HEK293 (cell line): ENCODE measurements around the gene EDNRA.

ENCODE experiments used
- CTCF ChIA-PET: fragments of 350-600 bp; formaldehyde crosslinking; extraction: SDS; loops from one replicate; lab custom pipeline; 2021; ENCODE audit warnings: antibody characterized with exemption; lab: Yijun Ruan, JAX
- POLR2A ChIA-PET: fragments of 300-600 bp; formaldehyde crosslinking; extraction: SDS; loops from one replicate; lab custom pipeline; 2020; ENCODE audit warnings: antibody characterized with exemption, inconsistent platforms; lab: Yijun Ruan, JAX
- H3K27ac ChIP-seq: fragments of 200-500 bp; sonication (Bioruptor generic); 2 replicates; pipeline ENCODE4 v1.5.1; 2014; ENCODE audit warnings: low read depth, low read length, control low read depth, inconsistent platforms; ENCODE audit errors: extremely low read depth
- H3K36me3 ChIP-seq, 2 experiments: fragments of 200-500 bp in 1 of 2; sonication (Bioruptor generic) in 1 of 2; 1 replicate in 1 of 2; 2 replicates in 1 of 2; pipeline ENCODE4 v1.5.1; 2014 to 2017; ENCODE audit warnings: inconsistent platforms in 2 of 2, low read length in 2 of 2; ENCODE audit not compliant: control insufficient read depth in 2 of 2, insufficient read depth in 1 of 2
- H3K4me1 ChIP-seq: fragments of 200-500 bp; sonication (Bioruptor generic); 2 replicates; pipeline ENCODE4 v1.5.1; 2014; ENCODE audit warnings: mild to moderate bottlenecking, low read length, inconsistent platforms; ENCODE audit not compliant: control insufficient read depth, insufficient read depth
- H3K4me3 ChIP-seq: 2 replicates; pipeline ENCODE4 v1.5.1; 2011; ENCODE audit warnings: low read depth, mild to moderate bottlenecking, control low read depth, low read length, moderate library complexity
- H3K9me3 ChIP-seq: fragments of 200-500 bp; sonication (Bioruptor generic); 2 replicates; pipeline ENCODE4 v1.5.1; 2014; ENCODE audit warnings: low read depth, low read length, inconsistent platforms; ENCODE audit not compliant: control insufficient read depth, insufficient read depth
- ZFP37 ChIP-seq: fragments of 450-650 bp; formaldehyde crosslinking; IDR thresholded peaks from 2 replicates; pipeline ENCODE4 v1.5.1; 2016; ENCODE audit warnings: missing biosample characterization, missing genetic modification characterization
- ZNF112 ChIP-seq: fragments of 450-650 bp; formaldehyde crosslinking; IDR thresholded peaks from 2 replicates; pipeline ENCODE4 v1.5.0; 2017; ENCODE audit warnings: missing biosample characterization, missing genetic modification characterization
- ZNF146 ChIP-seq: fragments of 450-650 bp; formaldehyde crosslinking; IDR thresholded peaks from 2 replicates; pipeline ENCODE4 v1.5.1; 2016; ENCODE audit warnings: missing biosample characterization, missing genetic modification characterization
- ZNF24 ChIP-seq: fragments of 450-650 bp; formaldehyde crosslinking; IDR thresholded peaks from 2 replicates; pipeline ENCODE4 v1.5.1; 2016; ENCODE audit warnings: missing biosample characterization, missing genetic modification characterization
- ZNF350 ChIP-seq: fragments of 450-650 bp; formaldehyde crosslinking; IDR thresholded peaks from 2 replicates; pipeline ENCODE4 v1.5.0; 2017; ENCODE audit warnings: missing biosample characterization, mild to moderate bottlenecking, missing genetic modification characterization
- ZNF423 ChIP-seq: fragments of 450-650 bp; formaldehyde crosslinking; IDR thresholded peaks from 2 replicates; pipeline ENCODE4 v1.5.1; 2016; ENCODE audit warnings: missing biosample characterization, missing genetic modification characterization
- ZNF426 ChIP-seq: fragments of 450-650 bp; formaldehyde crosslinking; IDR thresholded peaks from 2 replicates; pipeline ENCODE4 v1.5.1; 2017; ENCODE audit warnings: missing biosample characterization, missing genetic modification characterization, mild to moderate bottlenecking, inconsistent platforms, moderate library complexity
- ZNF843 ChIP-seq: fragments of 450-650 bp; formaldehyde crosslinking; IDR thresholded peaks from 2 replicates; pipeline ENCODE4 v1.5.1; 2016; ENCODE audit warnings: missing biosample characterization, missing genetic modification characterization
- TF ChIP-seq, protein P1 (sequence below): fragments of 450-650 bp; formaldehyde crosslinking; IDR thresholded peaks from 2 replicates; pipeline ENCODE4 v1.5.1; 2016; ENCODE audit warnings: missing biosample characterization, missing genetic modification characterization, borderline replicate concordance
- TF ChIP-seq, protein P2 (sequence below): fragments of 450-650 bp; formaldehyde crosslinking; IDR thresholded peaks from 2 replicates; pipeline ENCODE4 v1.5.1; 2016; ENCODE audit warnings: missing biosample characterization, missing genetic modification characterization
- TF ChIP-seq, protein P3 (sequence below): fragments of 450-650 bp; formaldehyde crosslinking; IDR thresholded peaks from 2 replicates; pipeline ENCODE4 v1.5.1; 2016; ENCODE audit warnings: missing biosample characterization, missing genetic modification characterization, borderline replicate concordance
- TF ChIP-seq, protein P4 (sequence below): fragments of 450-650 bp; formaldehyde crosslinking; IDR thresholded peaks from 2 replicates; pipeline ENCODE4 v1.5.1; 2016; ENCODE audit warnings: missing biosample characterization, missing genetic modification characterization

EDNRA gene

DNA sequence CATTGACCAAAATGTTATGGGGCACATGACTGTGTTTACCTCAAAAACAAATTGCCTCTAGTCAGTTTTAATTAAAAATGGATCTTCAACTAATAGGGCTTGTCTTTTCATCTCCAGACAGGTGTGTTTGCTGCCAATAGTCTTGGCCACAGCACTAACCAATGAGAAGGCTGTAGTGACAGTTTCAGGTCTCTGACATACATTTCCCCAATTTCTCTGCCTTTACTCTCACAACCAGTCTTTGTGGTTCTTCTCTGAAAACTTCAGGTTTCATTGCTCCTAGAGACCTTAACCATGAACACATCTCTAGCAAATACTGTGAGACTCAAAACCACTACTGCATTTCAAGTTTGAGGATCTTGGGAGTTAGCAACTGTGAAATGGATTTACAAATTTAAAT is 3.5 kb upstream of the EDNRA start:
- Histone ChIP-seq H3K4me3 (no peak overlapping the region), H3K36me3 (no peaks in the 10 kb centered on the region), H3K27ac (no peak overlapping the region), H3K9me3 (no peaks in the 10 kb centered on the region), H3K4me1 (no peaks in the 10 kb centered on the region)
- TF ChIP-seq, protein P1, sequence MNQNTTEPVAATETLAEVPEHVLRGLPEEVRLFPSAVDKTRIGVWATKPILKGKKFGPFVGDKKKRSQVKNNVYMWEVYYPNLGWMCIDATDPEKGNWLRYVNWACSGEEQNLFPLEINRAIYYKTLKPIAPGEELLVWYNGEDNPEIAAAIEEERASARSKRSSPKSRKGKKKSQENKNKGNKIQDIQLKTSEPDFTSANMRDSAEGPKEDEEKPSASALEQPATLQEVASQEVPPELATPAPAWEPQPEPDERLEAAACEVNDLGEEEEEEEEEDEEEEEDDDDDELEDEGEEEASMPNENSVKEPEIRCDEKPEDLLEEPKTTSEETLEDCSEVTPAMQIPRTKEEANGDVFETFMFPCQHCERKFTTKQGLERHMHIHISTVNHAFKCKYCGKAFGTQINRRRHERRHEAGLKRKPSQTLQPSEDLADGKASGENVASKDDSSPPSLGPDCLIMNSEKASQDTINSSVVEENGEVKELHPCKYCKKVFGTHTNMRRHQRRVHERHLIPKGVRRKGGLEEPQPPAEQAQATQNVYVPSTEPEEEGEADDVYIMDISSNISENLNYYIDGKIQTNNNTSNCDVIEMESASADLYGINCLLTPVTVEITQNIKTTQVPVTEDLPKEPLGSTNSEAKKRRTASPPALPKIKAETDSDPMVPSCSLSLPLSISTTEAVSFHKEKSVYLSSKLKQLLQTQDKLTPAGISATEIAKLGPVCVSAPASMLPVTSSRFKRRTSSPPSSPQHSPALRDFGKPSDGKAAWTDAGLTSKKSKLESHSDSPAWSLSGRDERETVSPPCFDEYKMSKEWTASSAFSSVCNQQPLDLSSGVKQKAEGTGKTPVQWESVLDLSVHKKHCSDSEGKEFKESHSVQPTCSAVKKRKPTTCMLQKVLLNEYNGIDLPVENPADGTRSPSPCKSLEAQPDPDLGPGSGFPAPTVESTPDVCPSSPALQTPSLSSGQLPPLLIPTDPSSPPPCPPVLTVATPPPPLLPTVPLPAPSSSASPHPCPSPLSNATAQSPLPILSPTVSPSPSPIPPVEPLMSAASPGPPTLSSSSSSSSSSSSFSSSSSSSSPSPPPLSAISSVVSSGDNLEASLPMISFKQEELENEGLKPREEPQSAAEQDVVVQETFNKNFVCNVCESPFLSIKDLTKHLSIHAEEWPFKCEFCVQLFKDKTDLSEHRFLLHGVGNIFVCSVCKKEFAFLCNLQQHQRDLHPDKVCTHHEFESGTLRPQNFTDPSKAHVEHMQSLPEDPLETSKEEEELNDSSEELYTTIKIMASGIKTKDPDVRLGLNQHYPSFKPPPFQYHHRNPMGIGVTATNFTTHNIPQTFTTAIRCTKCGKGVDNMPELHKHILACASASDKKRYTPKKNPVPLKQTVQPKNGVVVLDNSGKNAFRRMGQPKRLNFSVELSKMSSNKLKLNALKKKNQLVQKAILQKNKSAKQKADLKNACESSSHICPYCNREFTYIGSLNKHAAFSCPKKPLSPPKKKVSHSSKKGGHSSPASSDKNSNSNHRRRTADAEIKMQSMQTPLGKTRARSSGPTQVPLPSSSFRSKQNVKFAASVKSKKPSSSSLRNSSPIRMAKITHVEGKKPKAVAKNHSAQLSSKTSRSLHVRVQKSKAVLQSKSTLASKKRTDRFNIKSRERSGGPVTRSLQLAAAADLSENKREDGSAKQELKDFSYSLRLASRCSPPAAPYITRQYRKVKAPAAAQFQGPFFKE (tag by site-specific recombination): no peak
- TF ChIP-seq ZNF146 (no peak), ZNF24 (tag by site-specific recombination) (no peak), ZNF350 (no peak), ZNF843 (tag by site-specific recombination) (no peak), ZNF112 (tag by site-specific recombination) (no peak)
- TF ChIP-seq, protein P2, sequence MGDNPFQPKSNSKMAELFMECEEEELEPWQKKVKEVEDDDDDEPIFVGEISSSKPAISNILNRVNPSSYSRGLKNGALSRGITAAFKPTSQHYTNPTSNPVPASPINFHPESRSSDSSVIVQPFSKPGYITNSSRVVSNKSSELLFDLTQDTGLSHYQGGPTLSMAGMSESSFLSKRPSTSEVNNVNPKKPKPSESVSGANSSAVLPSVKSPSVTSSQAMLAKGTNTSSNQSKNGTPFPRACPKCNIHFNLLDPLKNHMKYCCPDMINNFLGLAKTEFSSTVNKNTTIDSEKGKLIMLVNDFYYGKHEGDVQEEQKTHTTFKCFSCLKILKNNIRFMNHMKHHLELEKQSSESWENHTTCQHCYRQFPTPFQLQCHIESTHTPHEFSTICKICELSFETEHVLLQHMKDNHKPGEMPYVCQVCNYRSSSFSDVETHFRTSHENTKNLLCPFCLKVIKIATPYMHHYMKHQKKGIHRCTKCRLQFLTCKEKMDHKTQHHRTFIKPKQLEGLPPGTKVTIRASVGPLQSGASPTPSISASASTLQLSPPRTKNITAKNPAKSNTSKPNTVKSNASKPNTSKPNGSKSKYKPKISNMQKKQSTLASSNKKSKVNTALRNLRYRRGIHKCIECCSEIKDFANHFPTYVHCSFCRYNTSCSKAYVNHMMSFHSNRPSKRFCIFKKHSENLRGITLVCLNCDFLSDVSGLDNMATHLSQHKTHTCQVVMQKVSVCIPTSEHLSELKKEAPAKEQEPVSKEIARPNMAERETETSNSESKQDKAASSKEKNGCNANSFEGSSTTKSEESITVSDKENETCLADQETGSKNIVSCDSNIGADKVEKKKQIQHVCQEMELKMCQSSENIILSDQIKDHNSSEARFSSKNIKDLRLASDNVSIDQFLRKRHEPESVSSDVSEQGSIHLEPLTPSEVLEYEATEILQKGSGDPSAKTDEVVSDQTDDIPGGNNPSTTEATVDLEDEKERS (tag by site-specific recombination): no peak
- TF ChIP-seq, protein P3, sequence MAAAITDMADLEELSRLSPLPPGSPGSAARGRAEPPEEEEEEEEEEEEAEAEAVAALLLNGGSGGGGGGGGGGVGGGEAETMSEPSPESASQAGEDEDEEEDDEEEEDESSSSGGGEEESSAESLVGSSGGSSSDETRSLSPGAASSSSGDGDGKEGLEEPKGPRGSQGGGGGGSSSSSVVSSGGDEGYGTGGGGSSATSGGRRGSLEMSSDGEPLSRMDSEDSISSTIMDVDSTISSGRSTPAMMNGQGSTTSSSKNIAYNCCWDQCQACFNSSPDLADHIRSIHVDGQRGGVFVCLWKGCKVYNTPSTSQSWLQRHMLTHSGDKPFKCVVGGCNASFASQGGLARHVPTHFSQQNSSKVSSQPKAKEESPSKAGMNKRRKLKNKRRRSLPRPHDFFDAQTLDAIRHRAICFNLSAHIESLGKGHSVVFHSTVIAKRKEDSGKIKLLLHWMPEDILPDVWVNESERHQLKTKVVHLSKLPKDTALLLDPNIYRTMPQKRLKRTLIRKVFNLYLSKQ (tag by site-specific recombination): no peak
- POLR2A ChIA-PET: no interaction called here
- CTCF ChIA-PET: no interaction called here

DNA sequence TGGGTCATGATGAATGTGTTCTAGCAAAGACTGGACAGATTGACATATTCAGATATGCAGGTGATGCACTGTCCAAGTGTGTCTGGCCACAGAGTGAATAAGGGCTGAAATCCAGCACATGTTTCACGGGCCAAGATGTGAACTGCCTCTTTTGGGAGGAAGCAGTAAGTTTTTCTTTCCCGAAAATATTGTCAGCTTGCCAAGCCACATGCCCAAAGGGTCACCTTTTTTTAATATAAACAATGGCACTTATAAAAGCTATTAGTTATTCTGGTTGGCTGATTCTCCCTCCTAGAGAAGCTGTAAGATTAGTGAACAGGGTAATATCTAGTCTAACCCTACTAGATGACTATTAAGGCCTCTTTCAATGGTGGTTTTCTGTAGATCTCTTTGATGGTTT is 1.5 kb upstream of the EDNRA start:
- Histone ChIP-seq H3K9me3 (no peaks in the 10 kb centered on the region), H3K27ac (no peak overlapping the region), H3K4me3 (no peak overlapping the region), H3K36me3 (no peaks in the 10 kb centered on the region), H3K4me1 (no peaks in the 10 kb centered on the region)
- POLR2A ChIA-PET: no interaction called here
- CTCF ChIA-PET: interaction anchor here (0.9 kb wide), 1 partner anchor 40 kb away, joined by 5 read pairs; no protein-coding TSS in a partner anchor
- no peak for TF ChIP-seq ZFP37 (tag by site-specific recombination)

DNA sequence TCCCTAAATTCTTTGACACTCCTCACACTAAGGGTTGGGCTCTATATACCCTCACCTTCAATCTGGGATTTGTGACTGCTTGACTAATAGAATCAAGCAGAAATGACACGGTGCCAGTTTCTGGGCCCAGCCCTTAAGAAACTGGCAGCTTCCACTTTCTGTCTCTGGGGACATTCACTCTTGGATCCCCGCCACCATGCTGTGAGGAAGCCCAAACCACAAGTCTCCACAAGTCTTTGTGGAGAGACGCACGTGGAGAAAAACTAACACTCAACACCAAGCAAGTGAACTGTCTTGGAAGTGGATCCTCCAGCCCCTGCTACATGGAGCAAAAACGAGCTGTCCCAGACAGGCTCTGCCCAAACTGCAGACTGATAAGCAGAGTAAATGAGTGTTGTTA is 1.1 kb upstream of the EDNRA start:
- no peak overlapping the region for H3K4me3 ChIP-seq
- ChIA-PET POLR2A (no interaction called here), CTCF (interaction anchor here (0.6 to 0.9 kb wide), 2 partner anchors 39 to 387 kb away, joined by 3 to 5 read pairs; no protein-coding TSS in a partner anchor)
- TF ChIP-seq ZNF423 (0 out of 2 replicates have a peak, but pooled peaks have one; percentile 14), ZNF426 (tag by site-specific recombination) (no peak)
- TF ChIP-seq, protein P4, sequence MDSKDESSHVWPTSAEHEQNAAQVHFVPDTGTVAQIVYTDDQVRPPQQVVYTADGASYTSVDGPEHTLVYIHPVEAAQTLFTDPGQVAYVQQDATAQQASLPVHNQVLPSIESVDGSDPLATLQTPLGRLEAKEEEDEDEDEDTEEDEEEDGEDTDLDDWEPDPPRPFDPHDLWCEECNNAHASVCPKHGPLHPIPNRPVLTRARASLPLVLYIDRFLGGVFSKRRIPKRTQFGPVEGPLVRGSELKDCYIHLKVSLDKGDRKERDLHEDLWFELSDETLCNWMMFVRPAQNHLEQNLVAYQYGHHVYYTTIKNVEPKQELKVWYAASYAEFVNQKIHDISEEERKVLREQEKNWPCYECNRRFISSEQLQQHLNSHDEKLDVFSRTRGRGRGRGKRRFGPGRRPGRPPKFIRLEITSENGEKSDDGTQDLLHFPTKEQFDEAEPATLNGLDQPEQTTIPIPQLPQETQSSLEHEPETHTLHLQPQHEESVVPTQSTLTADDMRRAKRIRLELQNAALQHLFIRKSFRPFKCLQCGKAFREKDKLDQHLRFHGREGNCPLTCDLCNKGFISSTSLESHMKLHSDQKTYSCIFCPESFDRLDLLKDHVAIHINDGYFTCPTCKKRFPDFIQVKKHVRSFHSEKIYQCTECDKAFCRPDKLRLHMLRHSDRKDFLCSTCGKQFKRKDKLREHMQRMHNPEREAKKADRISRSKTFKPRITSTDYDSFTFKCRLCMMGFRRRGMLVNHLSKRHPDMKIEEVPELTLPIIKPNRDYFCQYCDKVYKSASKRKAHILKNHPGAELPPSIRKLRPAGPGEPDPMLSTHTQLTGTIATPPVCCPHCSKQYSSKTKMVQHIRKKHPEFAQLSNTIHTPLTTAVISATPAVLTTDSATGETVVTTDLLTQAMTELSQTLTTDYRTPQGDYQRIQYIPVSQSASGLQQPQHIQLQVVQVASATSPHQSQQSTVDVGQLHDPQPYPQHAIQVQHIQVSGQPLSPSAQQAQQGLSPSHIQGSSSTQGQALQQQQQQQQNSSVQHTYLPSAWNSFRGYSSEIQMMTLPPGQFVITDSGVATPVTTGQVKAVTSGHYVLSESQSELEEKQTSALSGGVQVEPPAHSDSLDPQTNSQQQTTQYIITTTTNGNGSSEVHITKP: 0 out of 2 replicates have a peak, but pooled peaks have one; percentile 13
- H3K27ac ChIP-seq: no peak overlapping the region
- no peaks in the 10 kb centered on the region for H3K36me3 ChIP-seq
- H3K4me1 ChIP-seq: no peaks in the 10 kb centered on the region
- H3K9me3 ChIP-seq: no peaks in the 10 kb centered on the region
